PC-9 (cell line): ENCODE data around the gene TIMM21. TPM values are rescaled to one million over a fixed set of nuclear protein-coding genes. Genes with fewer than 3 reads are reported as not detected.

Experiments
- BruUV-seq: library from RNA; stranded (reverse); fragments of 400-500 nt; replicated peaks from 2 replicates; lab custom pipeline; 2021; lab: Mats Ljungman, UMichigan
- CTCF ChIA-PET: fragments of 300-600 bp; sonication (Branson Sonifier 250); formaldehyde crosslinking; loops from one replicate; lab custom pipeline; 2022; ENCODE audit warnings: antibody characterized with exemption; lab: Charles Lee
- POLR2A ChIA-PET: fragments of 300-600 bp; sonication (Branson Sonifier 250); formaldehyde crosslinking; loops from one replicate; lab custom pipeline; 2022; ENCODE audit warnings: antibody characterized with exemption; ENCODE audit not compliant: unreplicated experiment; lab: Charles Lee
- DNase-seq, 2 experiments: peaks; one replicate each; pipeline versions ENCODE4 v3.0.0 to v3.0.0-alpha.2; 2015 to 2022; ENCODE audit warnings: mixed read lengths in 1 of 2
- H2AFZ ChIP-seq: fragments of 200-600 bp; sonication (generic); 2 replicates; pipeline ENCODE4 v1.8.1; 2017; ENCODE audit warnings: antibody characterized with exemption
- H3F3A ChIP-seq: fragments of 200-600 bp; sonication (generic); 2 replicates; pipeline ENCODE4 v1.8.1; 2017; ENCODE audit warnings: antibody characterized with exemption, mild to moderate bottlenecking, low read depth; ENCODE audit not compliant: insufficient read depth
- H3K27ac ChIP-seq: fragments of 200-600 bp; sonication (generic); 2 replicates; pipeline ENCODE4 v1.6.1; 2016; ENCODE audit warnings: mixed run types
- H3K27me3 ChIP-seq: fragments of 200-600 bp; sonication (generic); 2 replicates; pipeline ENCODE4 v1.6.1; 2016; ENCODE audit warnings: low read depth, mixed run types; ENCODE audit not compliant: insufficient read depth
- H3K36me3 ChIP-seq: fragments of 200-600 bp; sonication (generic); 2 replicates; pipeline ENCODE4 v1.6.1; 2016; ENCODE audit warnings: low read depth, mixed run types
- H3K4me1 ChIP-seq: fragments of 200-600 bp; sonication (generic); replicated peaks from 2 replicates; pipeline ENCODE4 v1.6.1; 2016; ENCODE audit warnings: mixed run types; ENCODE audit not compliant: insufficient read depth
- H3K4me2 ChIP-seq: fragments of 200-600 bp; sonication (generic); 2 replicates; pipeline ENCODE4 v1.6.1; 2017; ENCODE audit warnings: mixed run types
- H3K4me3 ChIP-seq: fragments of 200-600 bp; sonication (generic); 2 replicates; pipeline ENCODE4 v1.6.1; 2016; ENCODE audit warnings: mixed run types
- H3K79me2 ChIP-seq: fragments of 200-600 bp; sonication (generic); 2 replicates; pipeline ENCODE4 v1.6.1; 2017; ENCODE audit warnings: low read depth, mixed run types
- H3K9me2 ChIP-seq: fragments of 200-600 bp; sonication (generic); 2 replicates; pipeline ENCODE4 v1.8.1; 2017; ENCODE audit warnings: mild to moderate bottlenecking; ENCODE audit not compliant: insufficient read depth
- H3K9me3 ChIP-seq: fragments of 200-600 bp; sonication (generic); 2 replicates; pipeline ENCODE4 v1.8.1; 2016; ENCODE audit warnings: low read depth; ENCODE audit not compliant: insufficient read depth
- H4K20me1 ChIP-seq: fragments of 200-600 bp; sonication (generic); 2 replicates; pipeline ENCODE4 v1.8.1; 2017; ENCODE audit not compliant: insufficient read depth
- CTCF ChIP-seq: fragments of 200-600 bp; sonication (generic); conservative IDR thresholded peaks from 2 replicates; pipeline ENCODE4 v1.6.1; 2017; ENCODE audit warnings: mixed run types, antibody characterized with exemption, mild to moderate bottlenecking, moderate library complexity
- EZH2 ChIP-seq: fragments of 200-600 bp; sonication (generic); IDR thresholded peaks from 2 replicates; pipeline ENCODE4 v1.8.0; 2017; ENCODE audit warnings: antibody characterized with exemption, low read depth
- intact Hi-C: fragments of 100-400 bp; cut with micrococcal nuclease; formaldehyde crosslinking; loops from one replicate; pipeline ENCODE4 v1.10.0; 2022; ENCODE audit not compliant: unreplicated experiment
- total RNA-seq: library from RNA; stranded (reverse); gene quantifications from 2 replicates; pipeline ENCODE4 v1.2.3, GENCODE V29; 2021

TIMM21 gene
- total RNA-seq, 1 experiment from 2014 or later = 32.6 TPM

DNA sequence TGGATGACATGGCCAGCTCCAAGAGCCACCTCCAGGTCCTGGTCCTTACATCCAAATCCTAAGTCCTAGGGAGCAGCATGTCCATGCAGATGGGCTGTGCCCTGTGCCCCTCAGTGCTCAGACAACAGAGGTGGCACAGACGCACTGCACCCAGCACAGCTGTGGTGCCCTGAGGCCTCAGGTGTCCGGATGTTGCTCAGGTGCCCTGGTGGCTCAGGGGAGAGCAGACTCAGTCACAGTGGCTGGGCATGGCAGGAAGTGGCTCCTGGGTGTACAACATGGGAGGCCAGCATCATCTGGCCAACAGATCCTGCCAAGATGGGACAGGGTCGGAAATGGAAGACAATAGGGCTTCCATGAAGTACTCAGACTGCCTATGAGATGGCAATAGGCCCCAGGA is 50.1 kb downstream of the TIMM21 start:
- no peaks in the 10 kb centered on the region for H3K9me3 ChIP-seq
- BruUV-seq = no TSS peak
- ChIA-PET POLR2A (no interaction called here), CTCF (interaction anchor here (0.8 to 1.0 kb wide), 2 partner anchors 144 to 353 kb away, joined by 3 read pairs; no protein-coding TSS in a partner anchor)
- H3K27me3 ChIP-seq = no peaks in the 10 kb centered on the region
- H3F3A ChIP-seq = no peaks in the 10 kb centered on the region
- no peaks in the 10 kb centered on the region for H3K9me2 ChIP-seq
- no peaks in the 10 kb centered on the region for H3K36me3 ChIP-seq
- DNase-seq = no peak
- H2AFZ ChIP-seq = no peak overlapping the region
- H3K27ac ChIP-seq = no peak overlapping the region
- H3K4me2 ChIP-seq = no peak overlapping the region
- no peak for TF ChIP-seq EZH2
- TF ChIP-seq CTCF = no peak
- intact Hi-C loops = loop anchor here (5.0 kb wide), 1 partner anchor 299 kb away; the partner anchor contains the start of gene CNDP2
- H4K20me1 ChIP-seq = no peaks in the 10 kb centered on the region
- no peaks in the 10 kb centered on the region; the same call in 1 of the 2 replicates for H3K4me1 ChIP-seq
- H3K4me3 ChIP-seq = no peak overlapping the region
- H3K79me2 ChIP-seq = no peaks in the 10 kb centered on the region

DNA sequence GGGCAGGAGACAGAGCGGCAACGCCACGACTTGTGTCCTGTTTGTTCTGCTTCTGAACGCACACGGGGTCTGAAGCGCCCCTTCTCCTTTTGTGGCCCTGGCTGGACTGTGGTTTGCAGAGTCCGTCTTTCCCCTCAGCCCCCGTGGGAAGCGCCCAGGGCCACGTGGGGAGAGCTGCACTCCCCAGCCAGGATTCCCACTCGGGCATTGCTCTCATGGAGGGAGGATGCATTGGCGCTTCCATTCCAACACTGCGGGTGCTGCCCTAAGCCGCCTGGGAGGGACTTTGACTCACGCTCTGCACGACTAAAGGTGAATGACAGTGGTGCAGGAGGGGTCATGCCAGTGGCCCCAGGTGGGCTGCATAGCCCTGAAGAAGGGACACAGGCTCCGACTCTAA is 52.5 kb downstream of the TIMM21 start:
- no peak overlapping the region for H3K4me2 ChIP-seq
- no peaks in the 10 kb centered on the region for H4K20me1 ChIP-seq
- no peaks in the 10 kb centered on the region for H3K79me2 ChIP-seq
- H3K36me3 ChIP-seq = no peaks in the 10 kb centered on the region
- H3K4me1 ChIP-seq = no peaks in the 10 kb centered on the region; the same call in 1 of the 2 replicates
- no peaks in the 10 kb centered on the region for H3K9me2 ChIP-seq
- no peak overlapping the region for H3K27ac ChIP-seq
- H3F3A ChIP-seq = no peaks in the 10 kb centered on the region
- ChIA-PET CTCF (no interaction called here), POLR2A (no interaction called here)
- no peaks in the 10 kb centered on the region for H3K9me3 ChIP-seq
- intact Hi-C loops = no loop called here
- TF ChIP-seq CTCF = no peak
- TF ChIP-seq EZH2 = no peak
- no peak overlapping the region for H3K4me3 ChIP-seq
- H3K27me3 ChIP-seq = no peaks in the 10 kb centered on the region
- H2AFZ ChIP-seq = no peak overlapping the region
- BruUV-seq = no TSS peak
- no peak for DNase-seq

GRCh38 chr18:74203811-74204210 is 55.5 kb downstream of the TIMM21 start:
- no TSS peak for BruUV-seq
- peak in 1 of 2 experiments; percentile 28 for DNase-seq
- Histone ChIP-seq H4K20me1 (no peaks in the 10 kb centered on the region), H3K79me2 (no peaks in the 10 kb centered on the region), H3K4me3 (no peak overlapping the region), H3K27ac (no peak overlapping the region), H3K4me2 (no peak overlapping the region), H2AFZ (no peak overlapping the region), H3F3A (peaks cover 3% of the 10 kb centered on the region; the same call in 1 of the 2 replicates), H3K36me3 (no peaks in the 10 kb centered on the region), H3K27me3 (no peaks in the 10 kb centered on the region), H3K4me1 (peaks cover 7% of the 10 kb centered on the region), H3K9me2 (no peaks in the 10 kb centered on the region), H3K9me3 (no peaks in the 10 kb centered on the region)
- TF ChIP-seq CTCF = no peak
- no peak for TF ChIP-seq EZH2
- POLR2A ChIA-PET = no interaction called here
- CTCF ChIA-PET = interaction anchor here (0.5 kb wide), 1 partner anchor 348 kb away, joined by 3 read pairs; no protein-coding TSS in a partner anchor
- intact Hi-C loops = no loop called here
